Measurements from ENCODE around the gene SCLY.
"Not testable (repeated sequence)": the region's sequence is repeated elsewhere in the genome, so short reads cannot be mapped to it uniquely, and the experiment has no call there.

SCLY gene

DNA sequence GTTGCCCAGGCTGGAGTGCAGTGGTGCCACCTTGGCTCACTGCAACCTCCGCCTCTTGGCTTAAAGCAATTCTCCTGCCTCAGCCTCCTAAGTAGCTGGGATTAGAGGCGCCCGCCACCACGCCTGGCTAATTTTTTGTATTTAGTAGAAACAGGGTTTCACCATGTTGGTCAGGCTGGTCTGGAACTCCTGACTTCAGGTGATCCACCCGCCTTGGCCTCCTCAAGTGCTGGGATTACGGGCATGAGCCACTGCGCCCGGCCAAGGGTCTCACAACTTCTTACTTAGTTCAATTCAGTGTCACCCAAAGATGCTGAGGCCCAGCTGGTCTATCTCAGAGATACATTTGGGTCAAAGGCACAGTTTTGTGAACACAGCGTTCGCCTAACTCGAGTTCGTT is 54.9 kb downstream of the SCLY start:
- H3K36me3 ChIP-seq (ENCODE audit: control insufficient read depth, insufficient read depth, low read length); H3K27ac ChIP-seq (ENCODE audit: low read depth, low read length); H3K4me3 ChIP-seq (ENCODE audit: low read depth, low read length); H3K4me1 ChIP-seq (ENCODE audit: control insufficient read depth, insufficient read depth, low read length); H3K9ac ChIP-seq (ENCODE audit: low read length): not testable (repeated sequence)
- Histone ChIP-seq H3K27me3 (ENCODE audit: control insufficient read depth, insufficient read depth, low read length) (peaks cover 31% of the 10 kb centered on the region), H3K9me3 (ENCODE audit: control insufficient read depth, insufficient read depth, low read depth, low read length) (peaks cover 11% of the 10 kb centered on the region; the same call in 1 of the 2 replicates)

DNA sequence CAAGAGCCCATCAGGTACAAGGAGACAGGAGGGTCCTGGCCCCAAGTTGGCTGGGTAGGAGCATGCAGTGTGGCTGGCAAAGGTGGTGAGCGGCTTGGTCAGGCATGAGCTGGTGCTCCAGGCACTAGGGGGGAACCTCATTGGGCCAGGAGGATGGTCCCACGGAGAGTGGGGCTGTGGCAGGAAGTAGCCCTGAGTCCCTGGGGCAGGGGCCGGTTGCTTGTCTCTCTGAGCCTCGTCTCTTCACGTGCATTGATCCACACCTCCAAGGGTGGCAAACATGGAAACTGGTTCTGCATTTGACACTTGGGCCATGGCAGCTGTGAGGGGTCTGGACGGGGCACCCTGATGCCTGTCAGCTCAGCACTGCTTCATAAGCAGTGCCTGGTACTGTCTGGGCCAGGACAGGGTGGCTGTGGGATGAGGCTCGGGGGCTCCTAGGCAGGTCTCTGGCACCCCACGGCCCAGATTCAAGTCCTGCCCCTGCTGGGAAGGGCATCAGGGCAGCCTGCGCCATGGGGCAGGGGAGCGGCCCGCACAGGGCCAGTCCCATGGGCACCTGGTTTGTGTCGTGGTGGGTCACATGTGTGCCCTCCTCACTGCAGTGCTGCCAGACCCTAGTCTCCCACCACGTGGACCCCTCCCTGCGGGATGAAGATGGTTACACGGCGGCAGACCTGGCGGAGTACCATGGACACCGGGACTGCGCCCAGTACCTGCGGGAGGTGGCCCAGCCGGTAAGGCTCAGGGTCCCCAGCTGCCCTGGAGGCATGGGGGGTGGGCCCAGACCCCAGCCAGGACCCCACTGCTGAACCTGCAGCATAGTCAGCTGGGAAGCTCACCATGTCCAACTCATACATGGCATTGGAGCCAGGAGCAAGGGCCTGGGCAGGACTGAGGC is 55.7 kb downstream of the SCLY start:
- Histone ChIP-seq H3K36me3 (ENCODE audit: control insufficient read depth, insufficient read depth, low read length) (no peaks in the 10 kb centered on the region), H3K4me3 (ENCODE audit: low read depth, low read length) (no peak overlapping the region), H3K4me1 (ENCODE audit: control insufficient read depth, insufficient read depth, low read length) (no peaks in the 10 kb centered on the region), H3K9me3 (ENCODE audit: control insufficient read depth, insufficient read depth, low read depth, low read length) (peaks cover 11% of the 10 kb centered on the region; the same call in 1 of the 2 replicates), H3K9ac (ENCODE audit: low read length) (no peak overlapping the region), H3K27me3 (ENCODE audit: control insufficient read depth, insufficient read depth, low read length) (peaks cover 31% of the 10 kb centered on the region), H3K27ac (ENCODE audit: low read depth, low read length) (no peak overlapping the region)

DNA sequence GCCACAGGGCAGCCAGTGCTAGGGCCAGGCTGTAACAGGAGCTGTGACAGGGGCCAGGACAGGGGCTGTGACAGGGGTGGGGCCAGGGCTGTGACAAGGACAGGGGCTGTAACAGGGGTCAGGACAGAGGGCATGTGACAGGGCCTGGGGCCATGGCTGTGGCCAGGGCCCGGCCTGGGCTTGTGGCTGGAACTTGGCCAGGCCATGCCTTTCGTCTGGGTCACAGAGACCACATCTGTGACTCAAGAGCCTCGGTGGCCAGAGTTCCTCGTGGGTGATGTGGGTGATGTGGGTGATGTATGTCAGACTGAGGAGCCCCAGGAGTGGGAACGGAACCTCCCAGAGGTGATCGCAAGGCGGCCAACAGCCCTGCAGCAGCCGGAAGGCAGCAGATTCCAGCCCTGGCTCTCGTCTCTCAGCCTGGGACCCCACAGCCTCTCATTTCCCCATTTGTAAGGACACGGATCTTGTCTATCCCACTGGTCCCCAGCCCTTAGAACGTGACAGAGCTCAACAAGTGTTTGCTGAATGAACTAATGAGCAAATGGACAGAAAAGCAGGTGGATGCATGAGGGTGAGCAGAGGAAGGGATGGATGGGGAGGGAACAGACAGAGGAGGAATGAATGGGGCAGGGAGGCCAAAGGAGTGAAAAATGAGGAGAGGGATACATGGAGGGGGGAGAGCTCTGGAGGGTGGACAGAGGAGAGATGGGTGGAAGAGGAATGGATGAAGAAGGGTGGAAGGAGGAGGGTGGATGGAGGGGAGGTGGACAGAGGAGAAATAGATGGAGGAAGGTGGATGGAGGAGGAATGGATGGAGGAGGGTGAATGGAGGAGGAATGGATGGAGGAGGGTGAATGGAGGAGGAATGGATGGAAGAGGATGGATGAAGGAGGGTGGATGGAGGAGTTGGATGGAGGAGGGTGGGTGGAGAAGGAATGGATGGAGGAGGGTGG is 56.7 kb downstream of the SCLY start:
- Histone ChIP-seq H3K4me1 (ENCODE audit: control insufficient read depth, insufficient read depth, low read length) (no peaks in the 10 kb centered on the region), H3K27me3 (ENCODE audit: control insufficient read depth, insufficient read depth, low read length) (peaks cover 31% of the 10 kb centered on the region), H3K27ac (ENCODE audit: low read depth, low read length) (no peak overlapping the region), H3K9ac (ENCODE audit: low read length) (no peak overlapping the region), H3K36me3 (ENCODE audit: control insufficient read depth, insufficient read depth, low read length) (no peaks in the 10 kb centered on the region), H3K9me3 (ENCODE audit: control insufficient read depth, insufficient read depth, low read depth, low read length) (peaks cover 11% of the 10 kb centered on the region; the same call in 1 of the 2 replicates), H3K4me3 (ENCODE audit: low read depth, low read length) (no peak overlapping the region)

DNA sequence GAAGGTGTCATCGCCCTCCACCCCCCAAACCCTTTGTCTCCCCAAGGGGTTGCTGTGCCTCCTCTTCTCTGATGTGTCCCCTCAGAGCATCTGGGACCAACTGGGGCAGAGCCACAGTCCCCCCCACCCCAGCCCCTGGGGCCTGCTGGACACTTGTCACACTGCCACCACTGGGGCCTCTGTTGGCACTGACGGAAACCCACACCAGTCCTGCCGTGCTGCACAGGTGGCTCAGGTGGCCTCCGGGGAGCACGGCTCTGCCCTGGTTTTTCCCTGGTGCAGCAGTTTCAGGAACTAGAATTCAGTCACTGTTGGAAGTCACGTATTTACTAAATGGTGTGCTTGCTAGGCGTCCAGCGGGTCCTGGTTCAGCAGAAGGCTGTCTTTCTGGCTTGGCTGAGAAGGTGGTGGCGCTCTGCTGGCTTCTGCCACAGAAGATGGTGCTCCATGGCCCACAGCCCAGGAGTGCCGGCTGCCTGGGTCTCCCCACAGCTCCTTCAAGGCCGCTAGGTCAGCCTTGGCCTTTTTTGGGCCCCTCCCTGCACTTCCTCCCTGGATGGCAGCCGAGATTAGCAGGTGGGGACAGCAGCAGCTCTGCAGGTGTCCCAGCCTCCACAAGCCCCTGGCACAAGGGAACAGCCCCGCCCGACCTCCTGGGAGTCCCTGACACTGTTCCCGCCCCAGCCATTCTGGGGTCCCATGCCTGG is 59.1 kb downstream of the SCLY start:
- H3K27ac ChIP-seq (ENCODE audit: low read depth, low read length), result no peak overlapping the region
- H3K4me1 ChIP-seq (ENCODE audit: control insufficient read depth, insufficient read depth, low read length), result no peaks in the 10 kb centered on the region
- H3K9ac ChIP-seq (ENCODE audit: low read length), result no peak overlapping the region
- peaks cover 31% of the 10 kb centered on the region for H3K27me3 ChIP-seq (ENCODE audit: control insufficient read depth, insufficient read depth, low read length)
- no peaks in the 10 kb centered on the region for H3K36me3 ChIP-seq (ENCODE audit: control insufficient read depth, insufficient read depth, low read length)
- H3K4me3 ChIP-seq (ENCODE audit: low read depth, low read length), result no peak overlapping the region
- H3K9me3 ChIP-seq (ENCODE audit: control insufficient read depth, insufficient read depth, low read depth, low read length), result no peaks in the 10 kb centered on the region

DNA sequence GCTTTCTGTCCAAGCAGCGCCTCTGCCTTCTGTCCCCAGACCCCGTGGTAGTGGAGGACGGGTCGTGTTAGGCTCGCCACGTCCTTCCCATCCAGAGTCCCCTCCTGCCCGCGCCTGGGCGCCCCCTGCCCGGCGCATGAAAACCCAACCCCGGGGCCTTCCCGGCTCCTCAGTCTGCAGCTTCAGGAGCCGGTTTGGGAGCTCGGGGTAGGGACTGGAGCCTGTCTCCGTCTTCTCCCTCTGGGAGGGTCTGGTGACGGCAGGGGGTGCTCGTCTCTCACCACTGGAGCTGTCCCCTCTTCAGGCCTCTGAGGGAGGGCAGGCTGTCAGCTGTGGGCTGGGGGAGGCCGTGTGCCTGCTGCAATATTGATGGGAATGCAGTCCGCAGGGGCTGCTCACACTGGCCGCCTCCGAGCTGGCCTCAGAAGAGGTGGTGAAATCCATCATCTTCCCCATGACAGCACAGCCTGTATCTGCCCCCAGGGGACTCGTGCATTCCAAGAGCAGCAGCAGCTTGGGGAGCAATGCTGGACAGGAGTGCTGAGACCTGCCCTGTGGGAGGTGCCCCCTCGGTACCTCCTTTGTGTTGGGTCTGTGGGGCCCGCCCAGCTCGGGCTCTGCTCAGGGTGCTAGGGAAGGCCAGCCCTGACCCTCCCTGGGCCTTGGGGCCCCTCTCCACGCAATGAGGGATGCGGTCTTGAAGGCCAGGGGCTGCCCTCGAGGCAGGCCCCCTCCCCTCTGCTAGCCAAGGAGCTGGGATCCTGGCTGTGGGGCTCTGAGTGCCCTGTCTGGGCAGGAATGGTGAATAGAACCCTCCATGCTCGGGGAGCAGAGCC is 59.9 kb downstream of the SCLY start:
- Histone ChIP-seq H3K4me3 (ENCODE audit: low read depth, low read length) (no peak overlapping the region), H3K36me3 (ENCODE audit: control insufficient read depth, insufficient read depth, low read length) (no peaks in the 10 kb centered on the region), H3K4me1 (ENCODE audit: control insufficient read depth, insufficient read depth, low read length) (no peaks in the 10 kb centered on the region), H3K9ac (ENCODE audit: low read length) (no peak overlapping the region), H3K9me3 (ENCODE audit: control insufficient read depth, insufficient read depth, low read depth, low read length) (no peaks in the 10 kb centered on the region), H3K27ac (ENCODE audit: low read depth, low read length) (no peak overlapping the region), H3K27me3 (ENCODE audit: control insufficient read depth, insufficient read depth, low read length) (peaks cover 31% of the 10 kb centered on the region)

DNA sequence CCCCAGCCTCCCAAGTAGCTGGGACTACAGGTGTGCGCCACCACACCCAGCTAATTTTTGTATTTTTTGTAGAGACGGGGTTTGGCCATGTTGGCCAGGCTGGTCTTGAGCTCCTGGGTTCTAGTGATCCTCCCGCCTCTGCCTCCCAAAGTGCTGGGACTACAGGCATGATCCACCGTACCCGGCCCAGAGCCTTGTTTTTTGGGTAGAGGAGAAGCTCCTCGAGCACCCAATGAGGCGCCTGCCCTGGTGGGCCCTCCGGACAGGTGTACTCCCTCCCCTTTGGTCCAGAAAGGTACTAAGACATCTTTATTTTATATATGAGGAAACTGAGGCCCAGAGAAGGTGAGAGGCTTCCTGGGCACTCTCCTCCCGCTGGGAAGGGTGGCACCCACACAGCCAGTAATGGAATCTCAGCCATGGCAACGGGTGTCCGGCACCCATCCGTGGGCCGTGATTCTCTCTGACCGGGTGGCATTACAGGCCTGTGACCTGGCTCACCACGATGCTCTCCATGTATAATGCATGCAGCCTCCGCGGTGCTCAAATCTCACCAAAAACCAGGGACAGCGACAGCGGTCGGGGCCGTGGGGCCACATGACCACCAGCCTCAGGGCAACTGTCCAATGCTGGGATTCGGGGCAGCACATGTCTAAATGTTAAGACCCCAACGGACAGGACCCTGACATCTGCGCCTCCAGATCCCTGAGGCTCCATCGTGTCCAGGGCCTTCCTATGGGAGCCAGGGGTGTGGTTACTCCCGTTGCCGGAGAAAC is 60.9 kb downstream of the SCLY start:
- Histone ChIP-seq H3K36me3 (ENCODE audit: control insufficient read depth, insufficient read depth, low read length) (no peaks in the 10 kb centered on the region), H3K9ac (ENCODE audit: low read length) (no peak overlapping the region), H3K27me3 (ENCODE audit: control insufficient read depth, insufficient read depth, low read length) (peaks cover 31% of the 10 kb centered on the region), H3K9me3 (ENCODE audit: control insufficient read depth, insufficient read depth, low read depth, low read length) (peaks cover 4% of the 10 kb centered on the region; the same call in 1 of the 2 replicates), H3K4me3 (ENCODE audit: low read depth, low read length) (no peak overlapping the region), H3K4me1 (ENCODE audit: control insufficient read depth, insufficient read depth, low read length) (peaks cover under 1% of the 10 kb centered on the region; the same call in 1 of the 2 replicates), H3K27ac (ENCODE audit: low read depth, low read length) (no peak overlapping the region)

DNA sequence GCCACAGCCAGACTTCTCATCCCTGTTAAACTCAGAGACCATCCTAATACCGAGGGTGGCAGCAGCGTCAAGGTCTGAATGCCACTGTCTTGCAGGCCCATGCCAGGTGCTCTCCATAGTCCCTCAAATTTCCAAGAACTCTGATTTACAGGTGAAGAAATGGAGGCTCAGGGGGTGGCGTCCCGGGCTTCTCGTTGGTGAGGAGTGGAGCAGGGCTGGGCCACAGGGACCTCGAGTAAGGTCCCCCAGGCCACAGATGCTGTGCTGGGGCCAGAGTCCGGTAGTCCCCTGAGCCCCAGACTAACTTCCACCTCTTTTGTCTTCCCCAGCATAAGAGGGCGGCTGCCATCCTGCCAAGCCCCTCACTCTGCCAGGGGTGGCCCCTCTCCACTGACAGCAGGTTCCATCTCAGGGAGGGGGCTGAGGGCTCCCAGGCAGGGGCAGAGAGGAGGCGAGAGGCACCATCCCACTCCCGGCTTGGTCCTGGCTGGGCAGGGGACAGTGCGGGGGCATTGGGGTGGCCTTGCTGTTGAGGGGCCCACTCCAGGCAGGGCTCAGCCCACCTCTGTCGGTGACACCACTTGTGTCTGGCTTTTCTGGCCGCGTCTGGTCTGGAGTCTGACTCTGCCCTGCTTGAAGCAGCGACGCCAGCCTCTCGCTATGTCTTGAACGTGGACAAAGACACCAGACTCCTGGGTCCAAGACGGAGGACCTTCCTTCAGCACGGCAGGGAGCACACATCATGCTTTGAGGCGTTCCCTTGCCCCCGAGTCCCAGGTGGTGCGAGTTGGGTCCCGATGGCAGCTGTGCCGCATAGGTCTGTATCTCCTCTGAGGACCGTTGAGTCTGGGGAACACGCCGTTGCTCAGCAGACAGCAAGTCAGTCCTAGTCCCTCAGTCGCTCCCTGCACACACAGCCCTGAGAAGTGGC is 61.8 kb downstream of the SCLY start:
- Histone ChIP-seq H3K9me3 (ENCODE audit: control insufficient read depth, insufficient read depth, low read depth, low read length) (peaks cover 5% of the 10 kb centered on the region; the same call in 1 of the 2 replicates), H3K36me3 (ENCODE audit: control insufficient read depth, insufficient read depth, low read length) (no peaks in the 10 kb centered on the region), H3K27ac (ENCODE audit: low read depth, low read length) (no peak overlapping the region), H3K9ac (ENCODE audit: low read length) (no peak overlapping the region), H3K4me1 (ENCODE audit: control insufficient read depth, insufficient read depth, low read length) (peaks cover 5% of the 10 kb centered on the region; the same call in 1 of the 2 replicates), H3K4me3 (ENCODE audit: low read depth, low read length) (no peak overlapping the region), H3K27me3 (ENCODE audit: control insufficient read depth, insufficient read depth, low read length) (peaks cover 28% of the 10 kb centered on the region)

DNA sequence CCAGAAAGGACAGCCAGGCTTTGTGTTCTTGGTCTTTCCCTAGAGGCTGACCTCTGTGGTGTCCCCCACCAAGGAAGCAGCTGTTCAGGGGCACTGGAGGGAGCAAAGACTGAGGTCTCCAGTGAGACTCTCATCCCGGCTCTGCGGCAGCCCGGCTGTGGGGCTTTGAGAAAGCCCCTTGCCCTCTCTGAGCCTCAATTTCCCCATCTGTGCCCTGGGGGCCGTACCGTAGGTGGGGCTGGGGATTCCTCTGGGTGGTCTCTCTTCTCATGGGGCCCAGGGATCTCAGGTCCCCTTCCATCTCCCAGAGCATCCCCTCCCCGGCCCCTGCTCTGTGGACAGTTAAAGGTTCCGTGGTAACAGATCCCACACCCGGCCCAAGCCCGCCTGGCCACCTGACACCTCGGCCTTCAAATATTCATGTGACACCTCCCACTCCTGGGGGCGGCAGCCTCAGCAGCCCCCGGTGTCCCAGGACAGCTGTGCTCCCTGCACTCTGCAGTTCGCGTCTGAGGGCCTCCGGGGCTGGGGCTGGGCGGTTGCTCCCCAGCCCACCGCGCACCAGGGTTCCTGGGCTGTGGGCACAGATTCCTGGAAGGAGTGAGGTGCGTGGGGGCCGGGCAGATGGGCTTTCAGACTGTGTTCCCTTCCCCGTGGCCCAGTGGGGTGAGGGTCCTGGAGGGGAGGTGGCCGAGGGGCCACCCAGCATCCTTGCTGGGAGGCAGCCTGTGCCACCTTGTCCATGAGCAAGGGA is 62.6 kb downstream of the SCLY start:
- H3K9me3 ChIP-seq (ENCODE audit: control insufficient read depth, insufficient read depth, low read depth, low read length), result peaks cover 5% of the 10 kb centered on the region; the same call in 1 of the 2 replicates
- no peak overlapping the region for H3K27ac ChIP-seq (ENCODE audit: low read depth, low read length)
- no peak overlapping the region for H3K9ac ChIP-seq (ENCODE audit: low read length)
- H3K4me1 ChIP-seq (ENCODE audit: control insufficient read depth, insufficient read depth, low read length), result peaks cover 5% of the 10 kb centered on the region; the same call in 1 of the 2 replicates
- H3K4me3 ChIP-seq (ENCODE audit: low read depth, low read length), result no peak overlapping the region
- H3K27me3 ChIP-seq (ENCODE audit: control insufficient read depth, insufficient read depth, low read length), result peaks cover 20% of the 10 kb centered on the region
- no peaks in the 10 kb centered on the region for H3K36me3 ChIP-seq (ENCODE audit: control insufficient read depth, insufficient read depth, low read length)

Measured in HUES6 (cell line).